ENCODE results near the gene BCAN.

BCAN gene

GRCh38 chr1:156622581-156623297 lies 19.2 kb upstream of the BCAN start:
- TF ChIP-seq, protein P1, sequence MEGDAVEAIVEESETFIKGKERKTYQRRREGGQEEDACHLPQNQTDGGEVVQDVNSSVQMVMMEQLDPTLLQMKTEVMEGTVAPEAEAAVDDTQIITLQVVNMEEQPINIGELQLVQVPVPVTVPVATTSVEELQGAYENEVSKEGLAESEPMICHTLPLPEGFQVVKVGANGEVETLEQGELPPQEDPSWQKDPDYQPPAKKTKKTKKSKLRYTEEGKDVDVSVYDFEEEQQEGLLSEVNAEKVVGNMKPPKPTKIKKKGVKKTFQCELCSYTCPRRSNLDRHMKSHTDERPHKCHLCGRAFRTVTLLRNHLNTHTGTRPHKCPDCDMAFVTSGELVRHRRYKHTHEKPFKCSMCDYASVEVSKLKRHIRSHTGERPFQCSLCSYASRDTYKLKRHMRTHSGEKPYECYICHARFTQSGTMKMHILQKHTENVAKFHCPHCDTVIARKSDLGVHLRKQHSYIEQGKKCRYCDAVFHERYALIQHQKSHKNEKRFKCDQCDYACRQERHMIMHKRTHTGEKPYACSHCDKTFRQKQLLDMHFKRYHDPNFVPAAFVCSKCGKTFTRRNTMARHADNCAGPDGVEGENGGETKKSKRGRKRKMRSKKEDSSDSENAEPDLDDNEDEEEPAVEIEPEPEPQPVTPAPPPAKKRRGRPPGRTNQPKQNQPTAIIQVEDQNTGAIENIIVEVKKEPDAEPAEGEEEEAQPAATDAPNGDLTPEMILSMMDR (IDR thresholded peaks at IDR 0.05) = no peak

DNA sequence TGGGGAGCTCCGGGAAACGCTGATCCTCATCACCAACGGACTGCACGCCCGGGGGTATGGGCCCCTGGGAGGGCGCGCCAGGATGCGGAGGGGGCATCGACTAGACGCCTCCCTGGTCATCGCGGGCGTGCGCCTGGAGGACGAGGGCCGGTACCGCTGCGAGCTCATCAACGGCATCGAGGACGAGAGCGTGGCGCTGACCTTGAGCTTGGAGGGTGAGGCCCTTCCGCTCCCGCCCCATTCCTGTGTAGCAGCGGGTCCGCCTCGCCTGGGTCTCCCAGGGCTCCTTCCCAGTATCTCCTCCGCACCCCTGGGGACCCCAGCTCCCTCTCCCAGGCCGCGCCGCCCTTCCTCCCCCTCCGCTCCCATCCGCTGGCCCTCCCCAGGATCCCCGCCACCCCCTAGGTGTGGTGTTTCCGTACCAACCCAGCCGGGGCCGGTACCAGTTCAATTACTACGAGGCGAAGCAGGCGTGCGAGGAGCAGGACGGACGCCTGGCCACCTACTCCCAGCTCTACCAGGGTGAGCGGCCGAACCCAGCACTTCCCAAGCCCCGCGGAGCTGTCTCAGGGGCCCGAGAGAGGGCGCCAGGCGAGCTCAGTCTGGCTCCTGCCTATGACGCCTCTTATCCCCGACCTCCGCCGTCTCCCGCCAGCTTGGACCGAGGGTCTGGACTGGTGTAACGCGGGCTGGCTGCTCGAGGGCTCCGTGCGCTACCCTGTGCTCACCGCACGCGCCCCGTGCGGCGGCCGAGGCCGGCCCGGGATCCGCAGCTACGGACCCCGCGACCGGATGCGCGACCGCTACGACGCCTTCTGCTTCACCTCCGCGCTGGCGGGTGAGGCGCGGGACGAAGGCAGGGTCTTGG lies 17.7 kb upstream of the BCAN start:
- TF ChIP-seq, protein P1 (IDR thresholded peaks at IDR 0.05) = peak; percentile 44

DNA sequence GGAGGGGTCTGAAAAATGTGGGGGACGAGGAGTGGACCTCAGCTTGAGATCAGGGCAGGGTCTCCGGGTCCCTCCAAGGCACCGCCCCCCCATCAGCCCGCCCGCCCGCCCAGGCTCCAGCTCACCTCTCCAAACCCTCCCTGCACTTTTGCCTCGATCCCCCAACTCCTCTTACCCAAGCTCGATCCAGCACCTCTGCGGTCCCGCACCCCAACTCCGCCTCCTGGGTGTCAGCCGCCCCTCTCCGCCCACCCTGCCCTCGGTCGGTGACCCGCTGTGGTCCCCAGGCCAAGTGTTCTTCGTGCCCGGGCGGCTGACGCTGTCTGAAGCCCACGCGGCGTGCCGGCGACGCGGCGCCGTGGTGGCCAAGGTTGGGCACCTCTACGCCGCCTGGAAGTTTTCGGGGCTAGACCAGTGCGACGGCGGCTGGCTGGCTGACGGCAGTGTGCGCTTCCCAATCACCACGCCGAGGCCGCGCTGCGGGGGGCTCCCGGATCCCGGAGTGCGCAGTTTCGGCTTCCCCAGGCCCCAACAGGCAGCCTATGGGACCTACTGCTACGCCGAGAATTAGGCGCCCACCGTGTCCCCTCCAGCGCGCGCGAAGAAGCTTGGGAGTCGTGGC lies 17.0 kb upstream of the BCAN start:
- TF ChIP-seq, protein P1 (IDR thresholded peaks at IDR 0.05) = no peak

- TF ChIP-seq, protein P1 (IDR thresholded peaks at IDR 0.05) = peak; percentile 99
These were observed 16.4 kb upstream of the BCAN start for GRCh38 chr1:156625436-156626078.

GRCh38 chr1:156626079-156626438 lies 15.9 kb upstream of the BCAN start:
- TF ChIP-seq, protein P1 (IDR thresholded peaks at IDR 0.05) = peak; percentile 40

- TF ChIP-seq, protein P1 (IDR thresholded peaks at IDR 0.05) = peak; percentile 73
These were observed 14.5 kb upstream of the BCAN start for GRCh38 chr1:156627313-156627880.
